HG03354 (cell line): ENCODE results near the gene LSM14A.
A peak's percentile ranks its signal among the peaks of the same experiment; 100 is the strongest.
"Not testable (repeated sequence)": the region's sequence is repeated elsewhere in the genome, so short reads cannot be mapped to it uniquely, and the experiment has no call there.

ENCODE experiments used
- ATAC-seq: cut with Tn5 transposase; IDR thresholded peaks from one replicate; pipeline ENCODE4 v1.9.1; 2021; ENCODE audit warnings: mild to moderate bottlenecking; ENCODE audit not compliant: unreplicated experiment, poor library complexity, severe bottlenecking

LSM14A gene

GRCh38 chr19:34171877-34172660, at the start of gene LSM14A:
Gene LSM14A (plus strand): TSS chr19:34172504. CDS start chr19:34172643, 139 bp downstream.
- ATAC-seq: peak; percentile 67

GRCh38 chr19:34124828-34125227, 47.5 kb upstream of the LSM14A start:
- no peak for ATAC-seq

GRCh38 chr19:34126966-34127365, 45.3 kb upstream of the LSM14A start:
- ATAC-seq: no peak

DNA sequence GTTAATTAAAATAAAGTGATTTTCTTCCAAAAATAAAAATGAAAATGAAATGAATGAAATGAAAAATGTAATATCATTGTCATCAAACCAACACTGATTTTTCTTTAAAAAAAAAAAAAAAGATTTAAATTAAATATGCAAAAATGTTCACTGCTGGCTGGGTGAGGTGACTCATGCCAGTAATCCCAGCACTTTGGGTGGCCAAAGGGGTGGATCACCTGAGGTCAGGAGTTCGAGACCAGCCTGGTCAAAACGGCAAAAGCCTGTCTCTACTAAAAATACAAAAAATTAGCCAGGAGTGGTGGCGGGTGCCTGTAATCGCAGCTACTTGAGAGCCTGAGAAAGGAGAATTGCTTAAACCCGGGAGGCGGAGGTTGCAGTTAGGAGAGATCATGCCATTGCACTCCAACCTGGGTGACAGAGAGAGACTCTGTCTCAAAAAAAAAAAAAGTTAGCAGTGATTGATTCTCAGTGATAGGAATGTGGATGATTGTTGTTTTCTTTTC, 44.6 kb upstream of the LSM14A start:
- no peak for ATAC-seq

- ATAC-seq: no peak
Measured at GRCh38 chr19:34128558-34129250, 43.6 kb upstream of the LSM14A start.

- no peak for ATAC-seq
Measured at GRCh38 chr19:34131100-34131499, 41.2 kb upstream of the LSM14A start.

DNA sequence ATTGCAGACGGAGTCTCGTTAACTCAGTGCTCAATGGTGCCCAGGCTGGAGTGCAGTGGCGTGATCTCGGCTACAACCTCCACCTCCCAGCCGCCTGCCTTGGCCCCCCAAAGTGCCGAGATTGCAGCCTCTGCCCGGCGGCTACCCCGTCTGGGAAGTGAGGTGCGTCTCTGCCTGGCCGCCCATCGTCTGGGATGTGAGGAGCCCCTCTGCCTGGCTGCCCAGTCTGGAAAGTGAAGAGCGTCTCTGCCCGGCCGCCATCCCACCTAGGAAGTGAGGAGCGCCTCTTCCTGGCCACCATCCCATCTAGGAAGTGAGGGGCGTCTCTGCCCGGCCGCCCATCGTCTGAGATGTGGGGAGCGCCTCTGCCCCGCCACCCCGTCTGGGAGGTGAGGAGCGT, 40.2 kb upstream of the LSM14A start:
- ATAC-seq: not testable (repeated sequence)

- ATAC-seq: not testable (repeated sequence)
Measured at GRCh38 chr19:34132706-34133105, 39.6 kb upstream of the LSM14A start.

DNA sequence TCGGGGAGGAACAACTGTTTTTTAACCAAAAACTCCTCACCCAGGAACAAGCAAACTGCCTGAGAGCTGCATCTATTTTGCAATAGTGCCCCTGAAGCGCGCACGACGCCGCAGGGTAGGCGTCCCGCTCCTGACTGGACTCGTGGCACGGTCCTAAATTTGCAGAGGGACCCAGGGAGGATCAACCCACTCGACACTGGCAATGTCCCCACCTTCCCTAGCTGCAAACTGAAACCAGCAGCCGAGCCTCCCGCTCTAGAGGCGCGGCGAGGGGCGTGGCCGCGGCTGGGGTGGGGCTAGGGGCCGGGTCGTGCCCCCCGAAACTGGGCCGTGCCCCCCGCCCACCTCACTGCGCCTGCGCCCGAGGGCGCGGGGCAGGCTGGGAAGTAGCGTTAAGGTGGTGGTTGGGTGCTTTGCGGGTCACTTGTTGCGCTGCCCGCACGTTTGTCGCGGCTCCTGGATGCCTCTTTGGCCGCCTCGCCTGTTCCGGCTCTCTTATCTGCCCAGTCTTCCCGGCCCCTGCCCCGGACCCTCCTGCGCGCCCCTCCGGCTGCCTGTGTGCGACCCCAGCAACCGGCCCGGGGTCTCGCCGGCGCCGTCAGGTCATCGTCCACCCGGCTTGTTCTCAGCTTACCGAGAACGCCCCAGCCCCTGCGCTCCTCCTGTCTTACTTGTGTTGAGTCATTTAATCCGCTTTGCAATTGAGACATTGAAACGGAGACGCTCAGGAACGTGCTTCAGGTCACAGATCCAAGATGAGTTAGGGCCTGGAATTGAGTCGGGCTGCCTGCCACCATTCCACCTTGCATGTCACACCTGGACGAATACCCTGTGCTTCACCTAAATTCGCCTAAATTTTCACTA, 37.9 kb upstream of the LSM14A start:
- peak; percentile 96 for ATAC-seq

DNA sequence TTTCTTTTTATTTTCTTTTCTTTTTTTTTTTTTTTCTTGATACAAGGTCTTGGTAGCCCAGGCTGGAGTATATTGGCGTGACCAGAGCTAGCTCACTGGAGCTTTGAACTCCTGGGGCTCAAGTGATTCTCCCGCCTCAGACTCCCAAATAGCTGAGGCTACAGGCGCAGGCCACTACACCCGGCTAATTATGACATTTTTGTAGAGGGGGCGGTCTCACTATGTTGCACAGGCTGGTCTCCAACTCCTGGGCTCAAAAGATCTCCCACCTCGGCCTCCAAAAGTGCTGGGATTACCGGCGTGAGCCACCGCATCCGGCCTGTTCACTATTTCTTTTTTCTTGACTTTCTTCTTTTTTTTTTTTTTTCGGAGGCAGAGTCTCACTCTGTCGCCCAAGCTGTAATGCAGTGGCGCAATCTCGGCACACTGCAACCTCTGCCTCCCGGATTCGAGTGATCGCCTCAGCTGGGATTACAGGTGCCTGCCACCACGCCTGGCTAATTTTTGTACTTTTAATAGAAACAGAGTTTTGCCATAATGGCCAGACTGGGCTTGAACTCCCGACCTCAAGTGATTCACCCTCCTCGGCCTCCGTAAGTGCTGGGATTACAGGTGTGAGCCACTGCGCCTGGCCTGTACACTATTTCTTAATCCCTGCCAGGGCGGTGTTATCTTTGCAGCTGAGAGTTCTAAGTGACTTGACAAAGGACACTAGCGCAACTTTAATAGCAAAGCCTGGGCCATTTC, 37.1 kb upstream of the LSM14A start:
- ATAC-seq: no peak

DNA sequence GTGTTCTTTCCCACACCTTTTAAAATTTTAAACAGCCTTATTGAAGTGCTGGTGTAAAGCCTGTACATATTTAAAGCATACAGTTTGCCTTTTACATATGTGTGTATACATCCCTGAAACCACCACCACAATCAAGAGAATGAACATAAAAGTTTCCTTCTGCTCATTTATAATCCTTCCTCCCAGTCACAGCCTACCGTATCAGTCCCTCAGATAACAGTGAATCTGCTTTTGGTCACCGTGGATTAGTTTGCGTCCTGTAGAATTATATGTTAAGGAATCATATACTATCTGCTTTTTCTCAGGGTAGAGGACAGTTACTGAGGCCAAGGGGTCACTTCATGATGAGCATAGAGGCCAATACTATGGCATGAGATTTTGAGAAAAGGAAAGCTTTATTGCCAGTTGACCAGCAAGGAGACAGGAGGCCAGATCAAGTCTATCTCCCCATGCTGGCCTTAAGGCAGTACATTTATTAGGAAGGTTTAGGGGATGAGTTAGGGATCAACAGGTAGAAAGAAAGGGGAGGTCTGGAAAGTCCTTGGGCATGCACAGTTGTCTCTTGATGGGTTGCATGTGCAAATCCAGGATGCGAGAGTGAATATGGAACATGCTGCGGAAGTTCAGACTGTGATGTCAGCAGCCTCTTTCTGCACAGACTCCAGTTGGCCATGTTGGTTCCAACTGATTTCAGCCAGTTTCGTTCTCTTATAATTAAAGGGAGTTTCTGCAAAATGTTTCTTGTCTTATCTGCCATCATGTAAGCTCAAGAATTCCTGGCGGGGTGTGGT, 36.3 kb upstream of the LSM14A start:
- ATAC-seq: no peak

DNA sequence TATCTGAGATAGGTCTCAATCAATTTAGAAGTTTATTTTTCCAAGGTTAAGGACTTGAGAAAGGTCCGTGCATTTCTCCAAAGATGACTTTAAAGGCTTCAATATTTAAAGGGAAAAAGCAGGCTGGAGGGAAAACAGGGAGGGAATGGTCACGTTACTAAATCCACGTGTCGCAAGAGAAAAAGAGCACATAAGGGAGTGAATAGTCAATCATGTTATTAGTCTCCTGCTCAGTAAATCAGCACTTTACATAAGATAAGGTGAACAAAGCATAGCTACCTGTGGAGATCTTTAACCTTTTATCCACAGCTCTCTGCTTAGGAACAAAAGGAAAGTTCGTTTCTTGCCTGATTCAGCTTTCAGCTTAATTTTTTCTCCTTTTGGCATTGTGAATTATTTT, 31.3 kb upstream of the LSM14A start:
- ATAC-seq: no peak

- no peak for ATAC-seq
Measured at GRCh38 chr19:34142440-34142839, 29.9 kb upstream of the LSM14A start.

DNA sequence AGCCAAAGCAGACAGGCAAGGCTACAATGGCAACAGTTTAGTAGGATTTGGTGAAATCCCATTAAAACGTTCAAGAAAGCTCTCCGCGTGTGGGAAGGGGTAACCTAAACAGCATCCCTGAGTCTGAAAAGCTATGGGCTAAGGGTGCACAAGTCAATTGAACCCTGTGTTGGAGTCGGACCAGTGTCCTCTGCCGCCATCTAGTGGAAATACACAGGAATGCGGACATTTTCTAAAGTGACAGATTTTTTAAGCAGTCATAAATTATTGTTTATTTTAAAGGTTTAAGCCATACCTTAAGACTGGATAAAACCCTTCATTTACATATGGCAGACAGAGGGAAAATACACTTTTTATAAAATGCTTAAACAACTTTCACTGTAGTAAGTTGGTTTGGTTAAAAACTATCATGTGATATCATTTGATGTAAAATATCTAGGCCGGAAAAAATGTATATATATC, 26.5 kb upstream of the LSM14A start:
- ATAC-seq: no peak

DNA sequence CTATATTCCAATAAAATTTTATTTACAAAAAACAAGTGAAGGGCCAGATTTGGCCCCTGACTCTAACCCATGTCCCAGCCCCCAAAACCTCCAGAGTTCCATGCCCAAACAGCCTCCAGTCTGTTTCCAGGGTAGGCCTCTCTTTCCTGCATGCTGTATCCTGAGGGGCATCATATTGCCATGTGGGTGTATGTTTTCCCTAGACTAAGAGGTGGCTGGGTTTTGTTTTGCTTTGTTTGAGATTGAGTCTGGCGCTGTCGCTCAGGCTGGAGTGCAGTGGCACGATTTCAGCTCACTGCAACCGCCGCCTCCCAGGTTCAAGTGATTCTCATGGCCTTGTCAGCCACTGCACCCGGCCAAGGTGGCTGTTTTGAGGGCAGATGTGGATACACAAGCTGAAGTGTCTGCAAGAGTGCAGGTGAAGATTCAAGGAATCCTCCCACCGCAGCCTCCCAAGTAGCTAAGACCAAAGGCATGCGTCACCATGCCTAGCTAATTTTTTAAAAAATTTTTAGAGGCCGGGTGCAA, 23.6 kb upstream of the LSM14A start:
- no peak for ATAC-seq

- ATAC-seq: no peak
Measured at GRCh38 chr19:34149873-34150272, 22.4 kb upstream of the LSM14A start.

- no peak for ATAC-seq
Measured at GRCh38 chr19:34150558-34150957, 21.7 kb upstream of the LSM14A start.

GRCh38 chr19:34151439-34151838, 20.9 kb upstream of the LSM14A start:
- no peak for ATAC-seq
